Spleen (tissue), 11 donors: ENCODE data around the gene KRT79. TPM values are rescaled to one million over a fixed set of nuclear protein-coding genes. Genes with fewer than 3 reads are reported as not detected.

ENCODE experiments used
- DNase-seq: peaks from one replicate; pipeline ENCODE4 v3.0.0-alpha.2; 2020
- H3K27ac ChIP-seq, 8 donors: fragments of 200-600 bp; sonication (generic) in 7 of 8; 1 replicate in 4 of 8; 2 replicates in 4 of 8; pipeline versions ENCODE4 v1.5.0 to v1.8.0; 2016 to 2021; ENCODE audit warnings: inconsistent platforms in 4 of 8, mild to moderate bottlenecking in 4 of 8, moderate library complexity in 1 of 8
- H3K27me3 ChIP-seq, 7 donors: fragments of 200-600 bp; sonication (generic) in 6 of 7; replicated peaks in 1 of 7; 1 replicate in 4 of 7; 2 replicates in 3 of 7; pipeline versions ENCODE4 v1.5.0 to v1.8.0; 2016 to 2021; ENCODE audit warnings: inconsistent platforms in 3 of 7, mild to moderate bottlenecking in 1 of 7
- H3K36me3 ChIP-seq, 6 donors: fragments of 200-600 bp; sonication (generic) in 5 of 6; 1 replicate in 4 of 6; 2 replicates in 2 of 6; pipeline versions ENCODE4 v1.5.0 to v1.8.0; 2016 to 2021; ENCODE audit warnings: inconsistent platforms in 2 of 6
- H3K4me1 ChIP-seq, 6 donors: fragments of 200-600 bp; sonication (generic) in 5 of 6; 1 replicate in 3 of 6; 2 replicates in 3 of 6; pipeline versions ENCODE4 v1.5.0 to v1.8.0; 2016 to 2021; ENCODE audit warnings: inconsistent platforms in 3 of 6
- H3K4me3 ChIP-seq, 8 donors: fragments of 200-600 bp; sonication (generic) in 7 of 8; 1 replicate in 4 of 8; 2 replicates in 4 of 8; pipeline versions ENCODE4 v1.5.0 to v1.8.0; 2016 to 2021; ENCODE audit warnings: inconsistent platforms in 4 of 8, mild to moderate bottlenecking in 4 of 8, moderate library complexity in 2 of 8
- H3K9me3 ChIP-seq, 8 donors: fragments of 200-600 bp; sonication (generic) in 7 of 8; 1 replicate in 4 of 8; 2 replicates in 4 of 8; pipeline versions ENCODE4 v1.5.0 to v1.8.0; 2016 to 2021; ENCODE audit warnings: inconsistent platforms in 4 of 8
- POLR2A ChIP-seq, 3 donors: fragments of 450-650 bp; IDR thresholded peaks; one replicate each; pipeline ENCODE4 v1.5.1; 2017; ENCODE audit warnings: antibody characterized with exemption in 3 of 3, mild to moderate bottlenecking in 1 of 3
- POLR2AphosphoS5 ChIP-seq, 3 donors: sonication (generic); formaldehyde crosslinking; IDR thresholded peaks; one replicate each; pipeline ENCODE4 v1.5.1; 2017; ENCODE audit warnings: antibody characterized with exemption in 3 of 3
- WGBS, 5 donors: extraction: QIAGEN DNeasy Blood & Tissue Kit in 3 of 5; methylation state at CpG; one replicate each; pipeline versions ENCODE4 v1.1.5 to v1.1.7; 2013 to 2018; 5-methylcytosine and 5-hydroxymethylcytosine counted together
- intact Hi-C: fragments of 100-400 bp; cut with DNase I; formaldehyde crosslinking; loops from one replicate; pipeline ENCODE4 v1.15.0; 2023; ENCODE audit warnings: low total_unique reads
- polyA plus RNA-seq, 3 donors: library from polyadenylated mRNA; stranded (reverse); fragments of 200-250 nt; gene quantifications; one replicate each; pipeline ENCODE4 v1.2.1, GENCODE V29; 2013
- total RNA-seq, 7 donors: library from RNA; depleted of rRNA in 3 of 7; stranded (reverse); fragments of >200 nt in 3 of 7; fragmentation: NEBNext Ultra II Directional in 4 of 7; extraction: Animal tissue kit (Norgen Biotek cat#: 25700) in 4 of 7; gene quantifications; one replicate each; pipeline versions ENCODE4 v1.1.0 to v1.2.1, GENCODE V29; 2016 to 2021
- TF ChIP-seq, protein P1 (sequence below), 11 experiments: fragments of 200-600 bp in 7 of 11; fragments of 450-650 bp in 4 of 11; sonication (generic) in 4 of 11; IDR thresholded peaks in 8 of 11; conservative IDR thresholded peaks in 3 of 11; 1 replicate in 7 of 11; 2 replicates in 4 of 11; pipeline versions ENCODE4 v1.4.0 to v1.8.0; 2016 to 2021; ENCODE audit warnings: antibody characterized with exemption in 11 of 11, inconsistent platforms in 4 of 11, mild to moderate bottlenecking in 1 of 11
- donor health status: healthy with polysubstance abuse.
- donor health status: DM: no; HTN: no; CAD: no; lungs with moderate emphysema.
- donor health status: DM: no; HTN: no; CAD: no.
- donor health status: Bipolar disorder and iron deficiency.
- donor health status: healthy.
- donor health status: DM: no; HTN: no; CAD: no.
- donor health status: DM: yes; HTN: yes; CAD: no.

KRT79 gene
- total and polyA plus RNA-seq, 10 donors, result 0.15 to 0.37 (median 0.19) TPM; not detected in 7

- intact Hi-C loops, result no loop called here
- Histone ChIP-seq H3K27me3 (peaks cover 0 to 45% (median 17%) of the 10 kb centered on the region in 7 donors), H3K4me1 (peaks cover 0 to 9% (median 3%) of the 10 kb centered on the region in 6 donors), H3K27ac (no peak overlapping the region), H3K36me3 (no peaks in the 10 kb centered on the region), H3K9me3 (no peaks in the 10 kb centered on the region), H3K4me3 (no peak overlapping the region)
- 89 to 96% (median 91%) methylated on average over 11 of the region's 11 CpGs for WGBS, 5 donors
- peak; percentile 41 for DNase-seq
- TF ChIP-seq, protein P1, sequence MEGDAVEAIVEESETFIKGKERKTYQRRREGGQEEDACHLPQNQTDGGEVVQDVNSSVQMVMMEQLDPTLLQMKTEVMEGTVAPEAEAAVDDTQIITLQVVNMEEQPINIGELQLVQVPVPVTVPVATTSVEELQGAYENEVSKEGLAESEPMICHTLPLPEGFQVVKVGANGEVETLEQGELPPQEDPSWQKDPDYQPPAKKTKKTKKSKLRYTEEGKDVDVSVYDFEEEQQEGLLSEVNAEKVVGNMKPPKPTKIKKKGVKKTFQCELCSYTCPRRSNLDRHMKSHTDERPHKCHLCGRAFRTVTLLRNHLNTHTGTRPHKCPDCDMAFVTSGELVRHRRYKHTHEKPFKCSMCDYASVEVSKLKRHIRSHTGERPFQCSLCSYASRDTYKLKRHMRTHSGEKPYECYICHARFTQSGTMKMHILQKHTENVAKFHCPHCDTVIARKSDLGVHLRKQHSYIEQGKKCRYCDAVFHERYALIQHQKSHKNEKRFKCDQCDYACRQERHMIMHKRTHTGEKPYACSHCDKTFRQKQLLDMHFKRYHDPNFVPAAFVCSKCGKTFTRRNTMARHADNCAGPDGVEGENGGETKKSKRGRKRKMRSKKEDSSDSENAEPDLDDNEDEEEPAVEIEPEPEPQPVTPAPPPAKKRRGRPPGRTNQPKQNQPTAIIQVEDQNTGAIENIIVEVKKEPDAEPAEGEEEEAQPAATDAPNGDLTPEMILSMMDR (IDR thresholded peaks at IDR 0.05 in 8 of 11, conservative IDR thresholded peaks at IDR 0.05 in 3 of 11), result no peak
- no peak for TF ChIP-seq POLR2A (IDR thresholded peaks at IDR 0.05)
- TF ChIP-seq POLR2AphosphoS5 (IDR thresholded peaks at IDR 0.05), result no peak
Measured at GRCh38 chr12:52788876-52789636, 45.1 kb downstream of the KRT79 start.

DNA sequence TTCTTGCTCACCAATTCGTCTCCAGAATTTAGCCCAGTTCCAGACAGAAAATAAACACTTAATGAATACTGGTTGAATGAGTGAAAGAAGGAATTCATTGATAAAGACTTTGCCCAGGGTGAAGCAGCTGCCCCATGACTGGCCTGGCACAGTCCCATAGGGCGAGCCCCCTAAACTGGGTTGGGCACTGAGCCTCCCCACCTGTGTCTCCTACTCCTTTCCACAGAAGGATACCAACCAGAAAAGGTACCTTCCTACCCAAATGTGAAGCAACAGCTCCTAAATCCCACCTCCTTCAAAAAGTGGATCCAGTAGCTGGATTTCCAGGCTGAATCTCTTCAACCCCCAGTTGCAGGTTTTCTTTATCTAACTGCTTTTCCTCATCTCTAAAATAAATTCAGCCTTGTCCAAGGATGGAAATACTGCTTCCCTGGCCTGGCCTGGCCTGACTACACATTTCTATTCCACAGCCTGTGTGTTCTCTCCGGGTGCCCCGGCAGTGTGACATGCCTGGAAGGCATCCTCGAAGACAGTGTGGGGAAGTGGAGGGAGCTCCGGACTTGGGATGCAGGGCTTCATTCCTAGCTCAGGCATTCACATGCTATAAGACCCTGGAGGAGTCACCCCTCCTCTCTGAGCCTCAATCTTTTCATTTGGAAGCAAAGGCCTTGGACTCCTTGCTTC, 45.8 kb downstream of the KRT79 start:
- intact Hi-C loops, result no loop called here
- no peaks in the 10 kb centered on the region for H3K9me3 ChIP-seq
- peaks cover 0 to 9% (median 3%) of the 10 kb centered on the region in 6 donors for H3K4me1 ChIP-seq
- H3K36me3 ChIP-seq, result no peaks in the 10 kb centered on the region
- DNase-seq, result peak; percentile 39
- WGBS, 5 donors, result 67 to 83% (median 74%) methylated on average over 6 of the region's 6 CpGs
- no peak overlapping the region for H3K27ac ChIP-seq
- no peak for TF ChIP-seq POLR2A (IDR thresholded peaks at IDR 0.05)
- TF ChIP-seq POLR2AphosphoS5 (IDR thresholded peaks at IDR 0.05), result no peak
- TF ChIP-seq, protein P1 (IDR thresholded peaks at IDR 0.05 in 8 of 11, conservative IDR thresholded peaks at IDR 0.05 in 3 of 11), result no peak
- no peak overlapping the region for H3K4me3 ChIP-seq
- H3K27me3 ChIP-seq, result peaks cover 0 to 45% (median 17%) of the 10 kb centered on the region in 7 donors

- 67 to 74% (median 72%) methylated on average over 6 of the region's 6 CpGs for WGBS, 5 donors
- TF ChIP-seq, protein P1 (IDR thresholded peaks at IDR 0.05 in 8 of 11, conservative IDR thresholded peaks at IDR 0.05 in 3 of 11), result no peak
- no peak for TF ChIP-seq POLR2AphosphoS5 (IDR thresholded peaks at IDR 0.05)
- TF ChIP-seq POLR2A (IDR thresholded peaks at IDR 0.05), result no peak
- intact Hi-C loops, result no loop called here
- Histone ChIP-seq H3K36me3 (no peaks in the 10 kb centered on the region), H3K27me3 (peaks cover 0 to 45% (median 17%) of the 10 kb centered on the region in 7 donors), H3K27ac (no peak overlapping the region), H3K4me1 (peaks cover 0 to 9% (median 3%) of the 10 kb centered on the region in 6 donors), H3K9me3 (no peaks in the 10 kb centered on the region), H3K4me3 (no peak overlapping the region)
- peak; percentile 38 for DNase-seq
Measured at GRCh38 chr12:52787324-52788191, 46.6 kb downstream of the KRT79 start.
